Jurkat, Clone E6-1 (cell line): ENCODE measurements around the gene POU2F3.

ENCODE experiments used
- DNase-seq: peaks from one replicate; pipeline ENCODE4 v3.0.0-alpha.2; 2011; ENCODE audit warnings: low read depth, low spot score
- H3K4me3 ChIP-seq: 2 replicates; pipeline ENCODE4 v1.5.1; 2011; ENCODE audit warnings: mild to moderate bottlenecking, low read length, control low read depth, moderate library complexity

The POU2F3 gene

GRCh38 chr11:120352405-120352804, 112.5 kb downstream of the POU2F3 start:
- no peak for DNase-seq
- H3K4me3 ChIP-seq, result no peak overlapping the region

GRCh38 chr11:120354068-120354467, 114.1 kb downstream of the POU2F3 start:
- DNase-seq, result no peak

GRCh38 chr11:120354779-120355178, 114.8 kb downstream of the POU2F3 start:
- H3K4me3 ChIP-seq, result no peak overlapping the region
- no peak for DNase-seq

More at GRCh38 chr11:120354068-120354467, 114.1 kb downstream of the POU2F3 start:
- H3K4me3 ChIP-seq, result no peak overlapping the region

GRCh38 chr11:120357620-120358019, 117.7 kb downstream of the POU2F3 start:
- H3K4me3 ChIP-seq, result no peak overlapping the region
- DNase-seq, result no peak

- H3K4me3 ChIP-seq, result no peak overlapping the region
Measured at GRCh38 chr11:120358729-120359128, 118.8 kb downstream of the POU2F3 start.

GRCh38 chr11:120363436-120363835, 123.5 kb downstream of the POU2F3 start:
- DNase-seq, result no peak
- no peak overlapping the region for H3K4me3 ChIP-seq

More at GRCh38 chr11:120358729-120359128, 118.8 kb downstream of the POU2F3 start:
- no peak for DNase-seq

GRCh38 chr11:120365512-120365911, 125.6 kb downstream of the POU2F3 start:
- H3K4me3 ChIP-seq, result no peak overlapping the region
- no peak for DNase-seq
